Measurements from ENCODE around the gene CPN2.

- TF ChIP-seq CTCF (IDR thresholded peaks at IDR 0.05; ENCODE audit: insufficient read depth, low read length, poor library complexity, severe bottlenecking) (no peak), EZH2phosphoT487 (conservative IDR thresholded peaks at IDR 0.05; ENCODE audit: low read length) (no peak)
These were observed 46.0 kb upstream of the CPN2 start for GRCh38 chr3:194396859-194397756.
